Activated CD8-positive, alpha-beta memory T cell treated with anti-CD3 and anti-CD28 coated beads, Interleukin-2, amount 50 U/mL, for 1 hour (primary cell): Measurements from ENCODE around the gene CLEC4G.
"Not testable (repeated sequence)": the region's sequence is repeated elsewhere in the genome, so short reads cannot be mapped to it uniquely, and the experiment has no call there.

Experiments used
- DNase-seq: peaks from one replicate; pipeline ENCODE4 v3.0.0-alpha.2; 2020; ENCODE audit errors: extremely low read depth

CLEC4G gene

DNA sequence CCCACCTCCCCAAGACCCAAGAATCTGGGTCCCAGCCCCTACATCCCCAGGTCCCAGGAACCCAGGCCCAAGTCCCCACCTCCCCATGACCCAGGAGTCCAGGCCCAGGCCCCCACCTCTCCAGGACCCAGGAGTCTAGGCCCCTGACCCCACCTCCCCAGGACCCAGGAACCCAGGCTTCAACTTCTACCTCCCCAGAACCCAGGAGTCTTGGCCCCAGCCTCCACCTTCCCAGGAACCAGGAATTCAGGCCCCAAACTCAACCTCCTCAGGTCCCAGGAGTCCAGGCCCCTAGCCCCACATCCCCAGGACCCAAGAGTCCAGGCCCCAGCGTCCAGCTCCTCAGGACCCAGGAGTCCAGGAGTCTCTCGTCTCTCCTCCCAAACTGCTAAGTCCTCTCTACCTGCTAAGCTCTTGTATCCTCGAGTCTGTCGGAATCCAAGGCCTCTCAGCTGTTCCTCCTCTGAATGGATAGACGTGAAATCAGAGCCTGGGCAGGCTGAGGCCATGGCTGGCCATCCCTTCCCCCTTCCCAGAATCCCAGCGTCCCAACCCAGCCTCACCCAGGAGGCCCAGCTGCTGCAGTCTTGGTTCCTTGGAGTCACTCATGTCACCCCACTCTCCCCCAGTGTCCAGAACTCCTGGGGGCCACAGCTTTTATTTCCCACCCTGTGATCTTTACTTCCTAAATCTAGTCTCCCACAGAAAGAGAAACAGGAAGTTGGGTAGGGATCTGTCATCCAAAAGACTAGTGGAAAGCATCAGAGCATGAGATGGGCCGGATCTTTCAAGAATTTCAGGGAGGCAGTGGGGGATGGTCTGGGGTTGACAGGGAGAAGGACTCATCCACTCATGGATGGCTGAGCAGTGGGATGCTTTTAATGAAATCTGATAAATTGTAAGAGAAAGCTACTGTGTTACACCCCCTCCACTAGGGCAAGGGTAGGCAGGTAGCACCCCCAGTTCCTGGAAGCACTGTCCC, 15.3 kb upstream of the CLEC4G start, which contains the start of gene CD209:
CD209 (minus strand) TSS at position 632 of the 982 bp plus-strand sequence; CDS start at position 609, 23 bp downstream.
- no peak for DNase-seq

DNA sequence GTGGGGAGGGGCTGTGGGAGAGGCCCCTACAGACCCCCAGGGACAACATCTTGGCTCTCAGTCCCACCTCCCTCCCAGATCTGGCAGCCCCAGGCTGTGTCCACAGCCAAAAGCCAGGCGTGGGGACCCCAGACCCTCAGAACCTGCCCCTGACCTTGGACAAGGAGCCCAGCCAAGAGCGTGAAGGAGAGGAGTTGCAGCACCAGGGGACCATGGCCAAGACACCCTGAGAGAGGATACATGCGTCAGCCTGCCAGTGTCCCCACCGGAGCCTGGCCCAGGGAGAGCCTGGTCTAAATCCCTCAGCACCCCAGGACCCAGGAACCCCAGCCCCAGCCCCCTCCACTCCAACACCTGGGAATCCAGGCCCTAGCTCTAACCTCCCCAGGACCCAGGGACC, 14.4 kb upstream of the CLEC4G start:
- not testable (repeated sequence) for DNase-seq

DNA sequence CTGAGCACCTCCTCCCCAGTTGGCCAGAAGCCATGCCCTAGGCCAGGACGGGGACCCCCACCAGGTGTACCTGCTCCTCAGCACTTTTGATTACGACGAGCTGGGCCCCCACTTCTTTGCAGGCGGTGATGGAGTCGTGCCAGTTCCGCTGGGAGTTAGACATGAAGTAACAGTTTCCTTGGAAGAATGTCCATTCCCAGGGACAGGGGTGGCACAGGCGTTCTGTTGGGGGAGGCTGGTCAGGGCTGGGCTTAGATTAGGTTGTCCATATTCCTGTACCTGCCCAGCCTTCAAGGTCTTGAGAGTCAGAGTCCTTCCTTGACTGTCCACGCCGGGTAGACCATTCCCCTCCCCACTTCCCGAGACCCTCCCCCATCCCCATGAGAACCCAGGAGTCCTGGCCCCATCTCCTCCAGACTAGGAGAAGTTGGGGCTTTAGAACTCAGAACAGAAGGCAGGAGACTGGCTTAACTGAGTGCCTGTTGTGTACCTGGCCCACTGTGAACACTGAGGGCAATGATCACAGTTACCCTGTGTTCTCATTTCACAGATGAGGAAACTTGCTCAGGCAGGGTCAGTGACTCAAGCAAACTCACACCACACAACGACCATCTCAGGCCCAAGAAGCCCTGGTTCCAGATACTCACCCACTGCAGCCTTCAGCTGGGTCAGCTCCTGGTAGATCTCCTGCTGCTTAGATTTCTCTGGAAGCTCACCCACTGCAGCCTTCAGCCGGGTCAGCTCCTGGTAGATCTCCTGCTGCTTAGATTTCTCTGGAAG, 13.2 kb upstream of the CLEC4G start:
- no peak for DNase-seq

DNA sequence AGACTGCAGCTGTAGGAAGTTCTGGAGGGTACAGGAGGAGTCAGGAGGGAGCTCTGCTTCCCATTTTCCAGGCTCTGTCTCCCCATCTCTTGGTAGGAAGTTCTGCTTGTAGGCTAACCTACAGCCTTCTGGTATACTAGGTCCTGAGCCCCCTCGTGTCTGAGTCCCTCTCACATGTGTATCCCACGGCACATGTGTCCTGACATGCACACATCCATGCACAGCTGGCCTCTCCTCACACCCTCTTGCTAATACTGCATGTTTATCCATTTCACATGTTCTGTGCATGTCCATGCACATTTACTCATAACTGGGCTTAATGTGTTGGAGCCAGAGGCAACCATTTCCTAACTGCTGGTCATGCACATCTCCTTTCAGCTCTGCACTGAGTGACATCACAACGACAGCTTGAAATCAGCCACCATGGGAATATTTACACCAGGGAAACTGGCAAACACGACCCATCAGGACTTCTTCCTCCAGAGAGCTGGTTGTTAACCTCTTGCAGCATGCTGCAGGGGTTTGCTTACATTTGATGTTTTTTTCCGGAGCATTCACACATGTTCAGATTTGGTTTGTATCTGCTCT, 12.4 kb upstream of the CLEC4G start:
- DNase-seq: no peak

DNA sequence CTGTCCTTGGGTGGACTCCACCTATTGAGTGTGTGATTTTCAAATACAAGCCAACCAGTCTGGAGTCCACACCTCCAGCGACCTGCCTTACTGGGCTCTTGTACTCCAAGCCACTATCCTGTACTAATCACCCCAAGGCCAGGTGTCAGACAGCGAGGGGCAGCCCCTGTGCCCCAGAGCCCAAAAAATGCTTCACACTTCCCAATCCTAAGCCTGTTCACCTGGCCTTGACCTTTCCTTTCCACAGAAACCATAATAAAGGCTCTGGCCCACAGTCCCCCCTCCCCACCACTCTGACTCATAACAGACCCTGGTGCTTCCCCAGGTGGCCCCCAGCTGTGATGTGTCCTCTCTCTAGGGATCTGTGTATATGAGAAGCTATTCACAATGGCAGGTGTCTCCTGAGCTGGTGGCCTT, 11.5 kb upstream of the CLEC4G start:
- no peak for DNase-seq

DNA sequence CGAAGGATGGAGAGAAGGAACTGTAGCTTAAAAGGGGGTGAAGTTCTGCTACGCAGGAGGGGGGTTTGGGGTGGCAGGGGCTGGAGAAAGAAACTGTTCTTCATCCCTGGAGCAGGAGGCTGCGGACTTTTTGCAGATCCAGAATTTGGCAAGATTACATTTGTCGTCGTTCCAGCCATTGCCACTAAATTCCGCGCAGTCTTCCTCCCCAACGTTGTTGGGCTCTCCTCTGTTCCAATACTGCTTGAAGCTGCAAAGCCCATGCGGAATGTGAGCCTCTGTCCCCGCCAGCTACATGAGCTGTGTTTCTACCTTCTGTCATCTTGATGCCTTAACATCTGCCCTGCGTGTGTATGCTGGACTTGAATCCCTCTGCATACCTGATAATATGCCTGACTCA, 11.1 kb upstream of the CLEC4G start:
- no peak for DNase-seq

DNA sequence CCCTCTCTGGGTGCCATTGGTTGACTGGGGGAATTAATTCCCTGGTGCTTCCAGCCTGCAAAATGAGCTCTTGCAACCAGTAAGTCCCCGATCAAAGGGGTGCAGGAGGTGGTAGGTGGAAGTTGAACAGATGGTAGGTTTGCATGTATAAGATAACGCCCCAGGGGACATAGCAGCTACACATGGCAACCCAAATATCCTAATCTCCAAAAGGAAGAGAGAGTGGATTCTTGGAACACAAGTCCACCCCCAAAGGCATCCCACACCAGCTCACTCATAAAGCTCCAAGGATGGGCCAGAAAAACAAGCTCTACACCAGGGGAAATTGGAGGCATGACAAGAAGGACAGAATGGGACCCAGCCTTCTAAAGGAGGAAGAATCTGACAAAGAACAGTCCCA, 10.7 kb upstream of the CLEC4G start:
- no peak for DNase-seq

DNA sequence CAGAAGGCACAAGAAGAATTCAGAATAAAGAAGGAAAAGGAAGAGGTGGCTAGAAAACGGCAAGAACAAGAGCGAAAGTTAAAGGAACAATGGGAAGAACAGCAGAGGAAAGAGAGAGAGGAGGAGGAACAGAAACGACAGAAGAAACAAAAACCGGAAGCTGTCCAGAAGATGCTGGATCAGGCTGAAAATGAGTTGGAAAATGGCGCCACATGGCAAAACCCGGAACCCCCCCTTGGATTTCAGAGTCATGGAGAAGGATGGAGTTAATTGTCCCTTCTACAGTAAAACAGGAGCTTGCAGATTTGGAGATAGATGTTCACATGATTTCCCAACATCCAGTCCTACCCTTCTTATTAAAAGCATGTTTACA, 8.8 kb upstream of the CLEC4G start:
- no peak for DNase-seq

DNA sequence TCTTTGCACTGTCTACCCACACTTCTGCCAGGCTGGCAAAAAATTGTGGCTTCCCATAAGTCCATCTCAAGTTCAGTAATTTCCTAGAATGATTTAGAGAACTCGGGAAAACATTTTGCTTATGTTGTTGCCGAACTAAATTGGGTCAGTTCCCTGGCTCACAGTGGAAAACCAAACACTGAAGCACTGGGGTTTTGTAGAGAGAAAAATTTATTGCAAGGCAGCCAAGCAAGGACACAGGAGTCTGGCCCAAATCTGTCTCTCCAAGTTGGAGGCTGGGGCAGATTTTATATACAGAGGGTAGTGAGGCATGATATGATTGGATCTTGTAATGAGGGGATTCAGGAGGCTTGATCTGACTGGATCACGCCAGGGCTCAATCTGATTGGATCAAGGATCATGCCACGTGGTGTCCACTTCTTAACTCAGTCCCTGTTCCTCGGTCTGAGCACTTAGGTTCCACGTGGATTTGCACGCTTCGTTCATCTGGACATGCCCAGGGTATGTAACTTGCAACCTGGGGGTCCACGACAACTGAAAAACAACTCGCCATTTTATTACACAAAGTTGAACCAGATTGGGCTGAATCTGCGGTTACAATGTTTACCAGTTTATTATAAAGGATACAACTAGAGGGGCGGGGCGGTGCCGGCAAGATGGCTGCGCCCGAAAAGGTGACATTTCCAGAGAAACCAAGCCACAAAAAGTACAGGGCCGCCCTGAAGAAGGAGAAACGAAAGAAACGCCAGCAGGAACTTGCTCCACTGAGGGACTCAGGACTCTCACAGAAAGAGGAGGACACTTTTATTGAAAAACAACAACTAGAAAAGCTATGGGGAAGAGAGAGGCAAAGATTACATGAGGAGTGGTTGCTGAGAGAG, 8.1 kb upstream of the CLEC4G start:
- DNase-seq: no peak

DNA sequence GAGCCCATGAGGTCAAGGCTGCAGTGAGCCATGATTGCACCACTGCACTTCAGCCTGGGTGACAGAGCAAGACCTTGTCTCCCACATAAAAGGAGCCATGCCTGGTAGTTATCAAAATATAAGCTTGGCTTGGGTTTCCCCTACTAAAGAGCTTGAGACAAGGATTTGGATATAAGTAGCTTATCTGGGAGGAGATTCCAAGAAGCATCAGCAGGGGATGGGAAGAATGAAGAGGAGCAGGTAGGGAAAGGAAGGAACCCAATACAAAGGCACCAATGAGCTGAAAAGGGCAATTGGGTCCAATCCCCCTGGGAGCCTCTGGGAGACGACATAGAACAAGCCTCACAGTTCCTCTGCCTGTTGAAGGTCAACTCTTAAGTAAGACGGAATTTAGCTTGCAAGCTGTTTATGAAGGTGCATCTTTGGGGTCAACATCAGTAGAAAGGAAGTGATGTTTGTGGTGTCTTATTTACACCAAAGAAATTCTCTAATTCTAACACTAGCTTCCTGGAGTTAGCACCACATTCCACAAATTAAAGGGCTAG, 7.4 kb upstream of the CLEC4G start:
- DNase-seq: no peak

DNA sequence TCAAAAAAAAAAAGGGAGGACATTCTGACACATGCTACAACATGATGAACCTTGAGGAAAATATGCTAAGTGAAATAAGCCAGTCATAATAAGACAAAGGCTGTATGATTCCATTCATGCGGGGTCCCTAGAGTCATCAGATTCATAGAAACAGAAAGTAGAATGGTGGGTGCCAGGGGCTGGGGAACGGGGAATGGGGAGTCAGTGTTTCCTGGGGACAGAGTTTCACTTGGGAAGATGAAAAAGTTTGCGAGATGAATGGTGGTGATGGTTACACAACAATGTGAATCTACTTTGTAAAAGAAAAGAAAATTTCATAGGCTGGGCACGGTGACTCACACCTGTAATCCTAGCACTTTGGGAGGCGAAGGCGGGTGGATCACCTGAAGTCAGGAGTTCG, 6.1 kb upstream of the CLEC4G start:
- DNase-seq: no peak

DNA sequence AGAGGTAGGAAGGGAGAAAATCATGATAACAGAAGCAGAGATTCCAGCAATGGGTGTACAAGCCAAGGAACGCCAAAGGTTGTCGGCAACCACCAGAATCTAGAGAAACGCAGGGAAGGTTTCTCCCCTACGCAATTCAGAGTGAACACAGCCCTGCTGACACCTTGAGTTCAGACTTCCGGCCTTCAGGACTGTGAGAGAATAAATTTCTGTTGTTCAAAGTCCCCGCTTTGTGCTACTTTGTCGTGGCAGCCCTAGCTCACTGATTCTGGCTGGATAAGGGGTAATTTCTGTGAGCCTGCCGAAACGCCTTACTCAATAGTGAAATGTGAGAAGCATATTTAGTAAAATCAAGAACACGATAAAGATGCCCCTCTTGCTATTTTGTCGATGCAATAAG, 5.3 kb upstream of the CLEC4G start:
- DNase-seq: no peak

DNA sequence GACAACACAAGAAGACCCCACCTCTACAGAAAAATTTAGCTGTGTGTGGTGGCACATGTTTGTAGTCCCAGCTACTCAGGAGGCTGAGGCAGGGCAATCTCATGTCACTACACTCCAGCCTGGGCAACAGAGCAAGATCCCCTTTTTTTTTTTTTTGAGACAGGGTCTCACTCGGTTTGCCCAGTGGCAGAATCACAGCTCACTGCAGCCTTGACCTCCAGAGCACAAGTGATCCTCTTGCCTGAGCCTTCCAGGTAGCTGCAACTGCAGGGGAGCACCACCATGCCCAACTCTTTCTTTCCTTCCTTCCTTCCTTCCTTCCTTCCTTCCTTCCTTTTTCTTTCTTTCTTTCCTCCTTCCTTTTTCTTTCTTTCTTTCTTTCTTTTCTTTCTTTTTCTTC, 4.2 kb upstream of the CLEC4G start:
- no peak for DNase-seq

DNA sequence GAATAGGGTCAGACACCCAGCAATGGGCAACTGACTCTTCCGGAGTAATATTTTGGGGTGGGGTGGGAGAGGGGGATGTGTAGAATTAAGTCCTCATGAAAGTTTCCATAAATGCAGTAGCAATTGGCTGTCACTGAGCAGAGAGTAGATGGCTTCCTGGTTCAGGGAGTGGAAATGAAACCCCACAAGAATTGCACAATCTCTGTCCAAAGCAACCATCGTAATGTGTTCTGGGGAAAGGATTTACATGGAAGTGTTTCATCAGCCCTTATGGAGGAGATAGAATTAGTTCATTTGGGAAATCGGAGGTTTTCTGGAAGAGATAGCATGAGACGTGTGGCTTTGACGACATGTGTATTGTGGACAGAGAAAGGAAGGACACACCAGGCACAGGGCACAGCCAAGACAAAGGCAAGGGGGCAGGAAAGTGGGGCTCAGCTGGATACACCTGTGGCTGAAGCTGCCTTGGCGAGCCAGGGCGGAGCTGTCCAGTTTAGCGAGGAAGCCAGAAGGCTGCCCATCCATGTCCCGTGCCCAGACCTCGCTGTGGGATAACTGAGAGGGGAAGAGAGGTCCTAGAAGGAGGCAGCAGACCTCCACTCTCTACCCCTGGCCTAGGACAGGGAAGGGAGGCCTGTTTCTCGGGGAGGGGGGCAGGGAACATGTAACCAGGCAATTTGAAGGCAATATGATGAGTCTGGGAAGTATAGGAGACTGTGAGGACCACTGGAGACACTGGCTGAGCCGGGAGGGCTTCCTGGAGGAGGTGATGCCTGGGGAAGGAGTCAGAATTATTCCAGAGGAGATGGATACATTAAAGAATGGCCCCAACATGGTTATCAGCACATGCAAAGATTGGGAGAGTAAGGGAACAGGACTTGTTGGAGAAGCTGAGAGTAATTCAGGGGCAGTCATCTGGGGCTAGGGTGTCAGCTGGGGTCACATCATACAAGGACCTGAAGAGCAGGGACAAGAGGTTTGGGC, 2.6 kb upstream of the CLEC4G start:
- DNase-seq: no peak

DNA sequence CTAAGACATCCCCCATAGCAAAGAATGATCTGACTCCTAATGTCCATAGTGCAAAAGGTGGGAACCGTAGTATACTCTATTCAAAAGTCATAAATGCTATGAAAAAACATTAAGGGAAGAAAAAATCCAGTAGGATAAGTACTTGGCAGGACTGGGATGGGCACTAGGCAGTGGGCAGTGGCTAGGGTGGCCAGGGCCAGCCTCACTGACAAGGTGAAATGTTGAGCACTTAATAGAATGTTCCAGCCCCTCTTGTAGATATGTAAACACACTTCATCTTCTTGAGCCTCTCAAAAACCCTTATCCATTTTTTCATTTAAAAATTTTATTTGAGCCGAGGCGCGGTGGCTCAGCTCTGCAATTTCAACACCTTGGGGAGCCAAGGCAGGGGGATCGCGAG, 1.5 kb upstream of the CLEC4G start:
- DNase-seq: no peak

DNA sequence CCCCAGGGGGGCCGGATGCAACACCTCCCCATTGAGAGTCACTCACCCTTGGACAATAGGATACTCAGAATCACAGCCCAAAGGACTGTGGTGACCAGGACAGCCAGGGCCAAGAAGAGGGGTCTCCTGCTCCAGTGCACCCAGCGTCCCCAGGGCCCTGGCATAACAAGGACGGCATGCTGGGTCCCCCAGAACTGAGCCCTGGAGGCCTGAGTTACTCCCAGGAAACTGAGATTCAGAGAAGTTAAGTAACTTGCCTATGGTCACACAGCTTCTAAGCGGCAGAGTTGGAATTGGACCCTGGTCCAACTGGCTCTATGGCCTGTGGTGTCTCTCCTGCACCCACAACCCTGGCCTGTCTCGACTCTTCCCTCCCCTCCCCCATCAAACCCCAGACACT, 295 bp downstream of the CLEC4G start:
- DNase-seq: no peak

DNA sequence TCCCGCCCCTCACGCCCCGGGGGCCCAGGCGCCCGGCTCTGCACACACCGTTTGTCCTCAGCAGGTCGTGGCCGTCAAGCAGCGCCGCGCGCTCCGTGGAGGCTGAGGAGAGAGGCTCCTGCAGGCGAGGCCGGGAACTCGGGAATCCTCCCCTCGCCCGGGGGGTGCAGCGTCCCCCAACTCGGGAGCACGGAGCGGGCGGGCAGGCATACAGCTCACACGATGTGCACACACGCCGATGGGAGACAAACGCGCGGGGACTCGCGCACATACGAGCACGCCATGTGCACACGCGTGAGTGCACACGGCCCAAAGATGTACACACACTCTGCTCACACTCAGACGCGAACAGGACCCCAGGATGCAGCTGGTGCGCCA, 703 bp downstream of the CLEC4G start:
- DNase-seq: no peak

DNA sequence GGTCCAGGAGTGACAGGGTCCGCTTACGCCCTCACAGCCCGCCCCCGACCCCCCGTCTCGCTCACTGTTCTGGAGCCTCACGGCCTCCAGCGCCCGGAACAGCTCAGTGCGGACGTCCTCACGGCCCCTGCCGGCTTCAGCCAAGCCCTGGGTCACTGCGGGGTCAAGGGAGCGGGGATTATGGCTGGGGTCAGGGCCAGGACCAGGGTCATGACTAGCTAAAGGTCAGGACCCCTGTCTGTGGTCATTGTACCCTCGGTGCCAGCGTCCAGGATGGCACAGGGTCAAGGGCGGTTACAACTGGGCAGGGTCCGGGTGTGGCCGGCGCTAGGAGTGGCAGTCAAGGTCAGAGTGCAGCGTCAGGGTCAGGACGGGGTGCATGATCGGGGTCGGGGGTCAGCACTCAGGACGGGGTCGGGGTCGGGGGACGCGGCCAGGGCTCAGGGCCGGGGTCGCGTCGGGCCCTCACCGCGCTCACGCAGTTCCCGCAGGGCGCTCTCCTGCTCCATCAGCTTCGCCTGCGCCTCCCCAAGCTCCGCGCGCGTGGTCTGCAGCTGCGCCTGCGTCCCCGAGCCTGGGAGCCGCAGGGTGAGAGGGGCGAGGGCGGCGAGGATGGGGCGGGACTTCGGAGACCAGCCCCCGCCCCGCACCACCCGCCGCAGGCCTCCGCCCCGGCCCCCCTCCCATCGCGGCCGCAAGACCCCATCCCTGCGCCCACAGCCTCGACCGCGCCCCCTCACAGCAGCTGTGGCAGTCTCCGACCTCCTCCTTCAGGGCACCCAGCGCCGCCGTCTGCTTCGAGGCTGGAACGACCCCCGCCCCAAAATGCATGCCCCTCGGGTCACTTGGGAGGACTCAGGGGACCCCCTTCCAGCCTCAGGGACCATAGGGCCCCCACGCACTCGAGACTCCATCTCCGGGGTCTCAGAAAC, 1.4 kb downstream of the CLEC4G start:
- no peak for DNase-seq

DNA sequence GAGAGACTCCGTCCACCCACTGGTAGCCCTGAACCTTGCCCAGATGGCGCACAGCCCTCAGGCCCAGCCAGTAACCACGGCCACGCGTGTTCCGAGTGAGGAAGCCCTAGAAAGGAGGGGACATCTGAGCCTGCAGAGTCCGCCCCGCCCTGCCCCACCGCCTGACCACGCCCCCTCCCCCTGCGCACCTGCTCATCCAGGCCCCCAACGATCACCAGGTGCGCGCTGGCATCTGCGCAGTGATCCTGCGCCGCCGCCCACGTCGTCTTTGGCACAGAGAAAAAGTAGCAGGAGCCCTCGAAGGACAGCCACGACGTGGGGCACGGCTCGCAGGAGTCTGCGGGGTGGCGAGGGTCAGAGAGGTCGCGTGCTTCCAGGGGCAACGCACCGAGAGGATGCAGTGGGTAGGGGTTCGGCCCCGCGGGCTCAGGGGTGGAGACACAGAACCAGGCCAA, 2.1 kb downstream of the CLEC4G start:
- no peak for DNase-seq
